OCI-LY7 (cell line): ENCODE data around the gene PDZRN4.

Experiments used
- CTCF ChIP-seq: fragments of 200-600 bp; sonication (generic); conservative IDR thresholded peaks from 2 replicates; pipeline ENCODE4 v1.5.1; 2014; ENCODE audit warnings: mild to moderate bottlenecking, antibody characterized with exemption, low read length, moderate library complexity, mixed read lengths
- EZH2phosphoT487 ChIP-seq: fragments of 200-600 bp; sonication (generic); IDR thresholded peaks from 2 replicates; pipeline ENCODE4 v1.6.1; 2018; ENCODE audit warnings: low read depth, borderline replicate concordance, mild to moderate bottlenecking, mixed run types, antibody characterized with exemption, low read length, moderate library complexity, mixed read lengths

- TF ChIP-seq CTCF (no peak), EZH2phosphoT487 (no peak)
These were observed 139.2 kb downstream of the PDZRN4 start for GRCh38 chr12:41327096-41327895.
